Testis (tissue), 3 donors: ENCODE measurements around the gene KRTAP9-4. TPM values are rescaled to one million over a fixed set of nuclear protein-coding genes. Genes with fewer than 3 reads are reported as not detected.
"Not testable (repeated sequence)": the region's sequence is repeated elsewhere in the genome, so short reads cannot be mapped to it uniquely, and the experiment has no call there.

Experiments
- DNase-seq: peaks from one replicate; pipeline ENCODE4 v3.0.0-alpha.2; 2019
- H3K27ac ChIP-seq, 2 donors: fragments of 200-600 bp; sonication (generic); one replicate each; pipeline ENCODE4 v1.5.1; 2019
- H3K27me3 ChIP-seq: fragments of 200-600 bp; sonication (generic); one replicate; pipeline ENCODE4 v1.5.1; 2019
- H3K36me3 ChIP-seq: fragments of 200-600 bp; sonication (generic); one replicate; pipeline ENCODE4 v1.5.1; 2017; ENCODE audit warnings: low read depth; ENCODE audit errors: missing control alignments
- H3K4me1 ChIP-seq: fragments of 200-600 bp; sonication (generic); one replicate; pipeline ENCODE4 v1.5.1; 2019
- H3K4me3 ChIP-seq, 2 donors: fragments of 200-600 bp; sonication (generic); one replicate each; pipeline ENCODE4 v1.5.1; 2017 to 2019
- H3K9me3 ChIP-seq: fragments of 200-600 bp; sonication (generic); one replicate; pipeline ENCODE4 v1.5.1; 2017
- CTCF ChIP-seq, 3 experiments: fragments of 450-650 bp in 2 of 3; fragments of 200-600 bp in 1 of 3; sonication (generic) in 1 of 3; IDR thresholded peaks; one replicate each; pipeline ENCODE4 v1.5.1; 2016 to 2019; ENCODE audit warnings: antibody characterized with exemption in 3 of 3, mild to moderate bottlenecking in 2 of 3, moderate library complexity in 1 of 3
- POLR2A ChIP-seq: fragments of 450-650 bp; IDR thresholded peaks from one replicate; pipeline ENCODE4 v1.6.1; 2017; ENCODE audit warnings: antibody characterized with exemption, mild to moderate bottlenecking, moderate library complexity
- WGBS, 2 donors: methylation state at CpG; one replicate each; pipeline ENCODE4 v1.1.5; 2018; 5-methylcytosine and 5-hydroxymethylcytosine counted together
- intact Hi-C: fragments of 100-400 bp; cut with DNase I; formaldehyde crosslinking; loops from one replicate; pipeline ENCODE4 v1.15.1; 2023; ENCODE audit warnings: low total_unique reads
- polyA plus RNA-seq: library from polyadenylated mRNA; stranded (reverse); fragments of 350-450 nt; fragmentation: Illumina TruSeq; extraction: RNeasy Lipid Tissue Mini Kit (QIAGEN cat#74804); gene quantifications from one replicate; pipeline ENCODE4 v1.2.3, GENCODE V29; 2014; ENCODE audit warnings: low read depth, low replicate concordance; ENCODE audit not compliant: insufficient read depth
- total RNA-seq, 2 donors: library from RNA; depleted of rRNA; stranded (reverse); fragments of >200 nt; gene quantifications; one replicate each; pipeline ENCODE4 v1.2.3, GENCODE V29; 2016

KRTAP9-4 gene
- total and polyA plus RNA-seq, 3 donors from 2014 or later: not detected

- H3K4me3 ChIP-seq: no peak overlapping the region
- WGBS, 2 donors: no CpG with 5 or more reads among the region's 1 CpG
- intact Hi-C loops: no loop called here
- H3K27ac ChIP-seq: no peak overlapping the region
- no peaks in the 10 kb centered on the region for H3K36me3 ChIP-seq
- no peaks in the 10 kb centered on the region for H3K9me3 ChIP-seq
- H3K27me3 ChIP-seq: no peaks in the 10 kb centered on the region
- H3K4me1 ChIP-seq: no peaks in the 10 kb centered on the region
- DNase-seq: no peak
- TF ChIP-seq CTCF (IDR thresholded peaks at IDR 0.05) (no peak), POLR2A (no peak)
Observed at GRCh38 chr17:41271858-41272257, 22.4 kb downstream of the KRTAP9-4 start.

DNA sequence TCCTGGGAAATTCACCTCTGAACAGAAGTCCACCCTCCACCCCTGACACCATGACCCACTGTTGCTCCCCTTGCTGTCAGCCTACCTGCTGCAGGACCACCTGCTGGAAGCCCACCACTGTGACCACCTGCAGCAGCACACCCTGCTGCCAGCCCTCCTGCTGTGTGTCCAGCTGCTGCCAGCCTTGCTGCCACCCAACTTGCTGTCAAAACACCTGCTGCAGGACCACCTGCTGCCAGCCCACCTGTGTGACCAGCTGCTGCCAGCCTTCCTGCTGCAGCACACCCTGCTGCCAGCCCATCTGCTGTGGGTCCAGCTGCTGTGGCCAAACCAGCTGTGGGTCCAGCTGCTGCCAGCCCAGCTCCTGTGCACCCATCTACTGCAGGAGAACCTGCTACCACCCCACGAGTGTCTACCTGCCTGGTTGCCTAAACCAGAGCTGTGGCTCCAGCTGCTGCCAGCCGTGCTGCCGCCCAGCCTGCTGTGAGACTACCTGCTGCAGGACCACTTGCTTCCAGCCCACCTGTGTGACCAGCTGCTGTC is 26.2 kb downstream of the KRTAP9-4 start, which contains the start of gene KRTAP9-7:
Gene KRTAP9-7 (plus strand): TSS at position 51 of the 543 bp plus-strand sequence. CDS start 0 bp downstream, at position 51.
- H3K4me1 ChIP-seq, H3K4me3 ChIP-seq, intact Hi-C loops, DNase-seq, H3K9me3 ChIP-seq, H3K36me3 ChIP-seq, H3K27ac ChIP-seq, H3K27me3 ChIP-seq: not testable (repeated sequence)
- 80 to 100% methylated on average over 2 to 3 of the region's 3 CpGs for WGBS, 2 donors

GRCh38 chr17:41278176-41278955 is 28.9 kb downstream of the KRTAP9-4 start:
- Histone ChIP-seq H3K9me3 (no peaks in the 10 kb centered on the region), H3K27ac (no peak overlapping the region), H3K4me1 (no peaks in the 10 kb centered on the region), H3K27me3 (no peaks in the 10 kb centered on the region), H3K36me3 (no peaks in the 10 kb centered on the region), H3K4me3 (no peak overlapping the region)
- intact Hi-C loops: no loop called here
- WGBS, 2 donors: 78 to 92% methylated on average over 3 of the region's 3 CpGs
- no peak for DNase-seq
- TF ChIP-seq CTCF (IDR thresholded peaks at IDR 0.05): no peak
- TF ChIP-seq POLR2A: no peak

DNA sequence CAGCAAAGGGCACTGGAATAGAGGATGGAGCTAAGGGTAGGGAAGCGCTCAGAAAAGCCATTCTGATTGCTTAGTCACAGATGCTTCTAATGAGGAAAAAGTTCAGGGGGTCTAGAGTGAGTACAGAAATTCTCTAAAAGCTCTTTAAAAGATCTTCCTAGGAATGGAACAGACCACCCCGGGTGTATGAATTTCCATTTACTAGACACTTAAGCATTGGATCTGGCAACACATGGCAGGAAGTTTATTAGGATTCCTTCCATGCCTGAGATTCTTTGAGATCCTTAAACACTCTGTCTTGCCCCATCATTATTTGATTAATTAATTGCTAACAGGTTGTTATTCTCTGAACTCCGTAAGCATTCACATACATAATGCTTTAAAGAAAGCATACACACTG is 34.6 kb downstream of the KRTAP9-4 start:
- H3K9me3 ChIP-seq: no peaks in the 10 kb centered on the region

More for the DNA sequence above, 34.6 kb downstream of the KRTAP9-4 start:
- H3K4me1 ChIP-seq: no peaks in the 10 kb centered on the region
- no peaks in the 10 kb centered on the region for H3K36me3 ChIP-seq
- no peak overlapping the region for H3K27ac ChIP-seq
- DNase-seq: no peak
- WGBS, 2 donors: 53 to 57% methylated on average over 3 of the region's 3 CpGs
- TF ChIP-seq POLR2A (no peak), CTCF (IDR thresholded peaks at IDR 0.05) (no peak)
- H3K4me3 ChIP-seq: no peak overlapping the region
- H3K27me3 ChIP-seq: no peaks in the 10 kb centered on the region
- intact Hi-C loops: no loop called here
